Measurements from ENCODE around the gene NUAK1.

- TF ChIP-seq, protein P1, sequence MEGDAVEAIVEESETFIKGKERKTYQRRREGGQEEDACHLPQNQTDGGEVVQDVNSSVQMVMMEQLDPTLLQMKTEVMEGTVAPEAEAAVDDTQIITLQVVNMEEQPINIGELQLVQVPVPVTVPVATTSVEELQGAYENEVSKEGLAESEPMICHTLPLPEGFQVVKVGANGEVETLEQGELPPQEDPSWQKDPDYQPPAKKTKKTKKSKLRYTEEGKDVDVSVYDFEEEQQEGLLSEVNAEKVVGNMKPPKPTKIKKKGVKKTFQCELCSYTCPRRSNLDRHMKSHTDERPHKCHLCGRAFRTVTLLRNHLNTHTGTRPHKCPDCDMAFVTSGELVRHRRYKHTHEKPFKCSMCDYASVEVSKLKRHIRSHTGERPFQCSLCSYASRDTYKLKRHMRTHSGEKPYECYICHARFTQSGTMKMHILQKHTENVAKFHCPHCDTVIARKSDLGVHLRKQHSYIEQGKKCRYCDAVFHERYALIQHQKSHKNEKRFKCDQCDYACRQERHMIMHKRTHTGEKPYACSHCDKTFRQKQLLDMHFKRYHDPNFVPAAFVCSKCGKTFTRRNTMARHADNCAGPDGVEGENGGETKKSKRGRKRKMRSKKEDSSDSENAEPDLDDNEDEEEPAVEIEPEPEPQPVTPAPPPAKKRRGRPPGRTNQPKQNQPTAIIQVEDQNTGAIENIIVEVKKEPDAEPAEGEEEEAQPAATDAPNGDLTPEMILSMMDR (IDR thresholded peaks at IDR 0.05; ENCODE audit: insufficient read depth, low read length, poor library complexity, severe bottlenecking), result no peak
- no peak for TF ChIP-seq EZH2phosphoT487 (conservative IDR thresholded peaks at IDR 0.05; ENCODE audit: low read length)
These were observed 74.1 kb downstream of the NUAK1 start for GRCh38 chr12:106064721-106065021.

Measured in SU-DHL-6 (cell line).